OCI-LY7 (cell line): ENCODE results near the gene PTEN. TPM values are rescaled to one million over a fixed set of nuclear protein-coding genes. Genes with fewer than 3 reads are reported as not detected.

Source experiments
- BruUV-seq: library from RNA; stranded (reverse); fragments of 400-500 nt; replicated peaks from 2 replicates; lab custom pipeline; 2021; lab: Mats Ljungman, UMichigan
- CTCF ChIA-PET: fragments of 300-600 bp; sonication (Branson Sonifier 250); formaldehyde crosslinking; loops from one replicate; lab custom pipeline; 2022; ENCODE audit warnings: antibody characterized with exemption; ENCODE audit not compliant: unreplicated experiment; lab: Charles Lee
- POLR2A ChIA-PET: fragments of 300-600 bp; sonication (Branson Sonifier 250); formaldehyde crosslinking; loops from one replicate; lab custom pipeline; 2022; ENCODE audit warnings: antibody characterized with exemption; lab: Charles Lee
- DNase-seq: peaks from one replicate; pipeline ENCODE4 v3.0.0-alpha.2; 2015; ENCODE audit warnings: low spot score
- H2AFZ ChIP-seq: fragments of 200-600 bp; sonication (generic), shearing (Covaris generic); 2 replicates; pipeline ENCODE4 v1.6.1; 2014; ENCODE audit warnings: mild to moderate bottlenecking, antibody characterized with exemption, low read length, moderate library complexity
- H3K27ac ChIP-seq: fragments of 200-600 bp; sonication (generic); 2 replicates; pipeline ENCODE4 v1.5.1; 2014; ENCODE audit warnings: mixed run types, low read depth, mild to moderate bottlenecking, moderate library complexity, low read length, inconsistent platforms; ENCODE audit not compliant: poor library complexity, severe bottlenecking
- H3K36me3 ChIP-seq: fragments of 200-600 bp; sonication (generic); 2 replicates; pipeline ENCODE4 v1.6.1; 2014; ENCODE audit warnings: mild to moderate bottlenecking, antibody characterized with exemption, low read length, moderate library complexity, mixed read lengths; ENCODE audit not compliant: insufficient read depth
- H3K4me1 ChIP-seq: fragments of 200-600 bp; sonication (generic); 2 replicates; pipeline ENCODE4 v1.5.1; 2014; ENCODE audit warnings: mild to moderate bottlenecking, low read length; ENCODE audit not compliant: insufficient read depth, poor library complexity, severe bottlenecking
- H3K4me2 ChIP-seq: fragments of 200-600 bp; sonication (generic); 2 replicates; pipeline ENCODE4 v1.6.1; 2014; ENCODE audit warnings: mild to moderate bottlenecking, low read length
- H3K4me3 ChIP-seq: fragments of 200-600 bp; sonication (generic); 2 replicates; pipeline ENCODE4 v1.5.1; 2014; ENCODE audit warnings: mild to moderate bottlenecking, low read depth, low read length; ENCODE audit not compliant: poor library complexity, severe bottlenecking
- H3K79me2 ChIP-seq: fragments of 200-600 bp; sonication (generic); 2 replicates; pipeline ENCODE4 v1.6.1; 2016; ENCODE audit warnings: low read depth, mild to moderate bottlenecking, low read length, moderate library complexity, mixed read lengths; ENCODE audit not compliant: insufficient read depth
- H3K9me2 ChIP-seq: fragments of 200-600 bp; sonication (generic); 2 replicates; pipeline ENCODE4 v1.6.1; 2016; ENCODE audit warnings: mild to moderate bottlenecking, low read length, mixed read lengths; ENCODE audit not compliant: insufficient read depth
- H3K9me3 ChIP-seq: fragments of 200-600 bp; sonication (generic); 2 replicates; pipeline ENCODE4 v1.6.1; 2014; ENCODE audit warnings: mild to moderate bottlenecking, mixed run types, low read length, mixed read lengths
- H4K20me1 ChIP-seq: fragments of 200-600 bp; sonication (generic); 2 replicates; pipeline ENCODE4 v1.6.1; 2014; ENCODE audit warnings: mild to moderate bottlenecking, antibody characterized with exemption, low read length, moderate library complexity, mixed read lengths; ENCODE audit not compliant: insufficient read depth
- EZH2phosphoT487 ChIP-seq: fragments of 200-600 bp; sonication (generic); IDR thresholded peaks from 2 replicates; pipeline ENCODE4 v1.6.1; 2018; ENCODE audit warnings: low read depth, borderline replicate concordance, mild to moderate bottlenecking, mixed run types, antibody characterized with exemption, low read length, moderate library complexity, mixed read lengths
- intact Hi-C: fragments of 100-400 bp; cut with micrococcal nuclease; formaldehyde crosslinking; loops from one replicate; pipeline ENCODE4 v1.10.0; 2022; ENCODE audit not compliant: unreplicated experiment
- total RNA-seq, 2 experiments: library from RNA; depleted of rRNA in 1 of 2; stranded (reverse); fragments of >200 nt in 1 of 2; shearing (Covaris generic) in 1 of 2; gene quantifications; 2 replicates each; pipeline ENCODE4 v1.2.3, GENCODE V29; 2014 to 2022
- TF ChIP-seq, protein P1 (sequence below): fragments of 200-600 bp; sonication (generic); conservative IDR thresholded peaks from 2 replicates; pipeline ENCODE4 v1.5.1; 2014; ENCODE audit warnings: mild to moderate bottlenecking, antibody characterized with exemption, low read length, moderate library complexity, mixed read lengths

The PTEN gene
- total RNA-seq, 2 experiments from 2014 or later = 135 to 173 TPM

DNA sequence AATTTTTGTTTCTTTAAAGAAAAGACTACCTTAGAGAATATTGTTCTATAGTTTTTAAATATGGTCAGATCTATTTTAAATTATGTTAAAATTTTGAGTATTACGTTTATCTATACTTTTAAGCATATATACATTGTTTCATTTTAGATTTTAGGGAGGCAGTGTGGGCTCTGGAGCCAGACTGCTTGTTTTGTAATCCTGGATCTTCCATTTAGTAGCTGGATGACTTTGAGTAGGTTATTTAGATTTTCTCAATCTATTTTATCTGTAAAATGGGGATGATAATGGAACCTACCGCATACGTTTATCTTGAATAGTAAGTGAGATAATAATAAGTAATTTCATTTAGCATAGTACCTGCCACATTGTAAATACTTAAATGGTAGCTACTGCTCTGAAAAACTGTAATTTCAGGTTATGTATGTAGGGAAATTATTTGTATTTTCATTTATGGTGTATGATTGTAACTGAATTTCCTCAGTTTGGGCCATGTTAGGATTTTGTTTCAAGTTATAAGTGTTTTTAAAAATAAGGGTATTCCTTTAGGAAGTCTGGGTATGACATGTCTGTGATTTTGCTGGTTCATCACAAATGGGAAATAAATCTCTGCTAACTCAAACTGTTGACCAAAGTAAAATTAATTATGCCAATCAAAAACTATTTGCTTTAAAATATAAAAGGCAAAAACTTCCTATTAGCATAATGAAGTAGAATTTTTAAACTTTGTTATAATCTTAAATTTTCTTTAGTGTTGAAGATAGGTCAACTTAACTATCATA lies 6.5 kb downstream of the PTEN start:
- ChIA-PET POLR2A (interaction anchor here (0.7 to 4.0 kb wide), 8 partner anchors 8 to 465 kb away, joined by 3 to 30 read pairs (median 4); partner anchors contain the start of genes KLLN and PTEN), CTCF (interaction anchor here (1.6 kb wide), 1 partner anchor 245 kb away, joined by 3 read pairs; no protein-coding TSS in a partner anchor)
- Histone ChIP-seq H3K4me2 (peak overlapping the region; percentile 89), H4K20me1 (peaks cover 58% of the 10 kb centered on the region), H3K9me2 (no peaks in the 10 kb centered on the region), H3K4me3 (peak overlapping the region; percentile 96), H3K79me2 (peaks cover 100% of the 10 kb centered on the region), H3K27ac (no peak overlapping the region), H3K4me1 (peaks cover 55% of the 10 kb centered on the region), H3K9me3 (no peaks in the 10 kb centered on the region), H3K36me3 (peaks cover 92% of the 10 kb centered on the region), H2AFZ (no peak overlapping the region)
- no peak for DNase-seq
- no TSS peak for BruUV-seq
- TF ChIP-seq, protein P1, sequence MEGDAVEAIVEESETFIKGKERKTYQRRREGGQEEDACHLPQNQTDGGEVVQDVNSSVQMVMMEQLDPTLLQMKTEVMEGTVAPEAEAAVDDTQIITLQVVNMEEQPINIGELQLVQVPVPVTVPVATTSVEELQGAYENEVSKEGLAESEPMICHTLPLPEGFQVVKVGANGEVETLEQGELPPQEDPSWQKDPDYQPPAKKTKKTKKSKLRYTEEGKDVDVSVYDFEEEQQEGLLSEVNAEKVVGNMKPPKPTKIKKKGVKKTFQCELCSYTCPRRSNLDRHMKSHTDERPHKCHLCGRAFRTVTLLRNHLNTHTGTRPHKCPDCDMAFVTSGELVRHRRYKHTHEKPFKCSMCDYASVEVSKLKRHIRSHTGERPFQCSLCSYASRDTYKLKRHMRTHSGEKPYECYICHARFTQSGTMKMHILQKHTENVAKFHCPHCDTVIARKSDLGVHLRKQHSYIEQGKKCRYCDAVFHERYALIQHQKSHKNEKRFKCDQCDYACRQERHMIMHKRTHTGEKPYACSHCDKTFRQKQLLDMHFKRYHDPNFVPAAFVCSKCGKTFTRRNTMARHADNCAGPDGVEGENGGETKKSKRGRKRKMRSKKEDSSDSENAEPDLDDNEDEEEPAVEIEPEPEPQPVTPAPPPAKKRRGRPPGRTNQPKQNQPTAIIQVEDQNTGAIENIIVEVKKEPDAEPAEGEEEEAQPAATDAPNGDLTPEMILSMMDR = no peak
- TF ChIP-seq EZH2phosphoT487 = no peak
- intact Hi-C loops = no loop called here

DNA sequence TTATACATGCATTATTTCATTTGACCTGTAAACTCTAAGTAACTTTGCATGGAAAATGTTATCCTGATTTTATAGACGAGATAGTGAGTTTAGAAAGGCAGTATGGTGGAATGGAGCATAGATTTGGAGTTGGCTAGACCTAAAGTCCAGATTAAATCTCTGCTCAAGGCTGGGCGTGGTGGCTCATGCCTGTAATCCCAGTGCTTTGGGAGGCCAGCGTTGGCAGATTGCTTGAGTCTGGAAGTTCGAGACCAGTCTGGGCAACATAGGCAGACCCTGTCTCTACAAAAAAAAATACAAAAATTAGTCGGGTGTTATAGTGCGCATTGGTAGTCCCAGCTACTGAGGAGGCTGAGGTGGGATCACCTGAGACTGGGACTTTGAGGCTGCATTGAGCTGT lies 9.4 kb downstream of the PTEN start:
- H3K27ac ChIP-seq = no peak overlapping the region
- DNase-seq = no peak
- no peak overlapping the region for H3K4me3 ChIP-seq
- H3K4me2 ChIP-seq = peak overlapping the region; percentile 52
- peaks cover 30% of the 10 kb centered on the region for H4K20me1 ChIP-seq
- intact Hi-C loops = no loop called here
- no TSS peak for BruUV-seq
- POLR2A ChIA-PET = interaction anchor here (0.6 to 4.0 kb wide), 8 partner anchors 10 to 514 kb away, joined by 3 to 30 read pairs (median 4); partner anchors contain the start of genes KLLN and PTEN
- H3K9me3 ChIP-seq = no peaks in the 10 kb centered on the region
- H3K9me2 ChIP-seq = no peaks in the 10 kb centered on the region
- H3K79me2 ChIP-seq = peaks cover 100% of the 10 kb centered on the region
- peaks cover 61% of the 10 kb centered on the region for H3K4me1 ChIP-seq
- TF ChIP-seq EZH2phosphoT487 = no peak
- TF ChIP-seq, protein P1 = no peak
- H3K36me3 ChIP-seq = peaks cover 91% of the 10 kb centered on the region
- no peak overlapping the region for H2AFZ ChIP-seq
- CTCF ChIA-PET = no interaction called here

DNA sequence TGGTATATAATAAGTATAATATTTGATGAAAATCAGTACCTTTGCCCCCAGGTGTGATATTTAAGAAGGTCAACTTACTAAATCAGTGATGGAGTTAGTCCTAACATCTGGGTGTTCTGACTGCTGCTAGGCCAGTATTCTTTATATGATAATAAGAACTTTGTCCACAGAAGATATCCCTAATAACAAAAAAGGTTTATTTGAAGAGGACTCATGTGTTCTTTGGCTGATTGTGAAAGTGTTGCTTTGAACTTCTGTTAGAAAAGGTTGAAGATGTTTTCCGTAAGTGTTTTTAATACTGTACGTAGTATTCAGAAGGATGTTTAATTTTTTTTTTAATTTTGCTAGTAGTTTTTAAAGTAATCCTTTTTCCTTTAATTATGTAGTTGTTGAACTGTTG lies 10.2 kb downstream of the PTEN start:
- POLR2A ChIA-PET = interaction anchor here (0.6 to 4.0 kb wide), 5 partner anchors 8 to 159 kb away, joined by 3 to 30 read pairs (median 4); partner anchors contain the start of genes ATAD1, KLLN and PTEN
- intact Hi-C loops = no loop called here
- no peaks in the 10 kb centered on the region for H3K9me3 ChIP-seq
- H3K4me1 ChIP-seq = peaks cover 61% of the 10 kb centered on the region
- no peak for DNase-seq
- CTCF ChIA-PET = no interaction called here
- H3K27ac ChIP-seq = no peak overlapping the region
- no peak overlapping the region for H2AFZ ChIP-seq
- H3K79me2 ChIP-seq = peaks cover 100% of the 10 kb centered on the region
- no TSS peak for BruUV-seq
- no peak for TF ChIP-seq EZH2phosphoT487
- H3K4me3 ChIP-seq = peak overlapping the region; percentile 47
- peaks cover 91% of the 10 kb centered on the region for H3K36me3 ChIP-seq
- H3K9me2 ChIP-seq = no peaks in the 10 kb centered on the region
- H4K20me1 ChIP-seq = peaks cover 22% of the 10 kb centered on the region
- peak overlapping the region; percentile 52 for H3K4me2 ChIP-seq
